Common myeloid progenitor, CD34-positive (primary cell): ENCODE results near the gene UROS.

Experiments used
- CTCF ChIA-PET: fragments of 350-600 bp; sonication (Branson Sonifier 250); formaldehyde crosslinking; loops from one replicate; lab custom pipeline; 2021; ENCODE audit warnings: antibody characterized with exemption; lab: Charles Lee
- POLR2A ChIA-PET: fragments of 350-600 bp; sonication (Branson Sonifier 250); formaldehyde crosslinking; loops from one replicate; lab custom pipeline; 2021; ENCODE audit warnings: antibody characterized with exemption; lab: Charles Lee
- DNase-seq, 3 donors: peaks; one replicate each; pipeline versions ENCODE4 v3.0.0 to v3.0.0-alpha.2; 2013
- H3K27ac ChIP-seq, 2 experiments: 1 replicate in 1 of 2; 2 replicates in 1 of 2; pipeline ENCODE4 v1.7.0; 2013; ENCODE audit warnings: inconsistent platforms in 2 of 2, low read length in 2 of 2, mild to moderate bottlenecking in 2 of 2, low read depth in 1 of 2, moderate library complexity in 1 of 2; ENCODE audit not compliant: severe bottlenecking in 2 of 2, insufficient read depth in 1 of 2, poor library complexity in 1 of 2
- H3K27me3 ChIP-seq, 5 experiments: replicated peaks in 2 of 5; 1 replicate in 3 of 5; 2 replicates in 2 of 5; pipeline versions ENCODE4 v1.6.1 to v1.7.0; 2013; ENCODE audit warnings: low read length in 4 of 5, mild to moderate bottlenecking in 2 of 5, moderate library complexity in 2 of 5, inconsistent platforms in 1 of 5; ENCODE audit not compliant: insufficient read depth in 5 of 5, control insufficient read depth in 4 of 5
- H3K36me3 ChIP-seq, 4 experiments: 1 replicate in 2 of 4; 2 replicates in 2 of 4; pipeline versions ENCODE4 v1.6.1 to v1.7.0; 2013; ENCODE audit warnings: low read length in 3 of 4, control low read depth in 1 of 4, mild to moderate bottlenecking in 1 of 4; ENCODE audit not compliant: control insufficient read depth in 4 of 4, insufficient read depth in 4 of 4
- H3K4me1 ChIP-seq, 4 experiments: 1 replicate in 3 of 4; 2 replicates in 1 of 4; pipeline versions ENCODE4 v1.6.1 to v1.7.1; 2013; ENCODE audit warnings: low read length in 3 of 4, mild to moderate bottlenecking in 3 of 4, control low read depth in 1 of 4, inconsistent platforms in 1 of 4, moderate library complexity in 1 of 4; ENCODE audit not compliant: control insufficient read depth in 4 of 4, insufficient read depth in 4 of 4; ENCODE audit errors: control extremely low read depth in 1 of 4
- H3K4me3 ChIP-seq, 7 experiments: 1 replicate in 4 of 7; 2 replicates in 3 of 7; pipeline versions ENCODE4 v1.5.1 to v1.7.0; 2013; ENCODE audit warnings: mild to moderate bottlenecking in 7 of 7, low read length in 6 of 7, moderate library complexity in 6 of 7, inconsistent platforms in 2 of 7, low read depth in 2 of 7, control low read depth in 1 of 7; ENCODE audit not compliant: insufficient read depth in 4 of 7, control insufficient read depth in 1 of 7; ENCODE audit errors: extremely low read depth in 1 of 7
- H3K9me3 ChIP-seq, 5 experiments: 1 replicate in 4 of 5; 2 replicates in 1 of 5; pipeline versions ENCODE4 v1.6.1 to v1.7.1; 2013; ENCODE audit warnings: low read length in 4 of 5, mild to moderate bottlenecking in 2 of 5, inconsistent platforms in 1 of 5, low read depth in 1 of 5, moderate library complexity in 1 of 5; ENCODE audit not compliant: control insufficient read depth in 4 of 5, insufficient read depth in 2 of 5; ENCODE audit errors: control extremely low read depth in 1 of 5
- WGBS: methylation state at CpG from one replicate; pipeline ENCODE4 v1.1.5; 2013; ENCODE audit not compliant: insufficient coverage; 5-methylcytosine and 5-hydroxymethylcytosine counted together

The UROS gene

GRCh38 chr10:125782054-125782453 lies 41.0 kb downstream of the UROS start:
- H3K27me3 ChIP-seq = no peaks in the 10 kb centered on the region
- H3K4me3 ChIP-seq = no peak overlapping the region
- 95% methylated on average over 10 of the region's 11 CpGs for WGBS
- H3K27ac ChIP-seq = no peak overlapping the region
- H3K4me1 ChIP-seq = peaks cover 0 to 5% (median 2%) of the 10 kb centered on the region in 4 experiments
- H3K9me3 ChIP-seq = peaks cover 0 to 1% (median 0%) of the 10 kb centered on the region in 5 experiments
- CTCF ChIA-PET = no interaction called here
- DNase-seq = no peak
- POLR2A ChIA-PET = no interaction called here
- peaks cover 0 to 3% (median under 1%) of the 10 kb centered on the region in 4 experiments for H3K36me3 ChIP-seq

DNA sequence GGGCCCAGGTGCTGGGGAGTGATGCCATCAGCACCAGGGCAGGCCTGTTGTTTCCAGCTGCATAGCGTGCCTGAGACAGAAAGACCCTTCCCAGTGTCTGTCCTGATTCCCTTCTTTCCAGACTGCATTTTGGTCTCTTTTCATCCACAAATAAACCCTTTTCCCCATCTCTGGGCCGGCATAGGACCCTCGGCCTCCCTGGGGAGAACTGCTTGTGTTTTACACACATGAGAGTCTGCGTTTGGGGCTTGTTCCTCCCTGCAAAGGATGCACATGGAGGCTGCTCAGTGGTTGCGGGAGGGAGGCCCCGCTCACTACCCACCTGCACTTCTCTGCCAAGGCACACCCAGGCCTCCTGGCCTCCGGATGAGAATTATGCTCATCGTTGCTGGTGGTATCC lies 41.7 kb downstream of the UROS start:
- ChIA-PET POLR2A (no interaction called here), CTCF (no interaction called here)
- Histone ChIP-seq H3K9me3 (peaks cover 0 to 1% (median 0%) of the 10 kb centered on the region in 5 experiments), H3K27me3 (no peaks in the 10 kb centered on the region), H3K4me3 (no peak overlapping the region), H3K4me1 (peaks cover 0 to 5% (median 2%) of the 10 kb centered on the region in 4 experiments), H3K36me3 (peaks cover 0 to 3% (median under 1%) of the 10 kb centered on the region in 4 experiments), H3K27ac (no peak overlapping the region)
- WGBS = 100% methylated on average over 7 of the region's 8 CpGs
- DNase-seq = no peak

GRCh38 chr10:125779403-125780327 lies 43.4 kb downstream of the UROS start:
- 99% methylated on average over 8 of the region's 10 CpGs for WGBS
- Histone ChIP-seq H3K4me1 (peaks cover 0 to 5% (median 2%) of the 10 kb centered on the region in 4 experiments), H3K27ac (no peak overlapping the region), H3K36me3 (peaks cover 0 to 3% (median under 1%) of the 10 kb centered on the region in 4 experiments), H3K27me3 (peaks cover 0 to 11% (median 0%) of the 10 kb centered on the region in 5 experiments), H3K9me3 (peaks cover 0 to 1% (median 0%) of the 10 kb centered on the region in 5 experiments), H3K4me3 (no peak overlapping the region)
- ChIA-PET POLR2A (no interaction called here), CTCF (no interaction called here)
- no peak for DNase-seq

DNA sequence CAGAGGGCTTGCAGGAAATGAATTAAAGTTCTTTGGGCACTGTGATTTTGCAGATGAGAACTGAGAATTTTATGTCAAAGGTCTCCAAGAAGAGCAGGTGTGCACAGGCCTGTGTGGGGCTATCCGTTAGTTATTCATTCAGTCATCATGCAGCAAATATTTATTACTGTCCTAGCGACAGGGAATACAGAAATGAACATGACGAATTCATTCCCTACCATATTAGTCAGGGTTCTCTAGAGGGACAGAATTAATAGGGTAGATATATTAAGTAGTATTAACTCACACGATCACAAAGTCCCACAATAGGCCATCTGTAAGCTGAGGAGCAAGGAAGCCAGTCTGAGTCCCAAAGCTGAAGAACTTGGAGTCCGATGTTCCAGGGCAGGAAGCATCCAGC lies 44.5 kb downstream of the UROS start:
- Histone ChIP-seq H3K4me1 (no peaks in the 10 kb centered on the region), H3K36me3 (peaks cover 0 to 3% (median under 1%) of the 10 kb centered on the region in 4 experiments), H3K27me3 (peaks cover 0 to 20% (median 0%) of the 10 kb centered on the region in 5 experiments), H3K4me3 (no peak overlapping the region), H3K9me3 (peaks cover 0 to 1% (median 0%) of the 10 kb centered on the region in 5 experiments), H3K27ac (no peak overlapping the region)
- no peak for DNase-seq
- ChIA-PET CTCF (no interaction called here), POLR2A (no interaction called here)
- 100% methylated on average over 1 of the region's 5 CpGs for WGBS

GRCh38 chr10:125777806-125778205 lies 45.3 kb downstream of the UROS start:
- no peak overlapping the region for H3K4me3 ChIP-seq
- POLR2A ChIA-PET = no interaction called here
- 99% methylated on average over 9 of the region's 9 CpGs for WGBS
- no peak for DNase-seq
- H3K4me1 ChIP-seq = no peaks in the 10 kb centered on the region
- H3K27me3 ChIP-seq = peaks cover 0 to 28% (median 0%) of the 10 kb centered on the region in 5 experiments
- CTCF ChIA-PET = no interaction called here
- H3K36me3 ChIP-seq = peaks cover 0 to 2% (median 0%) of the 10 kb centered on the region in 4 experiments
- H3K27ac ChIP-seq = no peak overlapping the region
- peaks cover 0 to 1% (median 0%) of the 10 kb centered on the region in 5 experiments for H3K9me3 ChIP-seq

- WGBS = 95% methylated on average over 25 of the region's 26 CpGs
- CTCF ChIA-PET = no interaction called here
- Histone ChIP-seq H3K4me1 (no peaks in the 10 kb centered on the region), H3K4me3 (no peak within 1 kb of the TSS), H3K9me3 (peaks cover 0 to 1% (median 0%) of the 10 kb centered on the region in 5 experiments), H3K36me3 (no peaks in the 10 kb centered on the region), H3K27me3 (peaks cover 0 to 29% (median 0%) of the 10 kb centered on the region in 5 experiments), H3K27ac (no peak within 1 kb of the TSS)
- DNase-seq = no peak
- POLR2A ChIA-PET = no interaction called here
Observed at GRCh38 chr10:125775491-125776106, 47.5 kb downstream of the UROS start, which contains the start of gene MMP21. TSS of gene MMP21 (minus strand) at chr10:125775821. CDS start at chr10:125775821, 0 bp downstream.
